ENCODE data around the gene DTHD1.

Gene DTHD1

GRCh38 chr4:36351082-36351666, 69.8 kb downstream of the DTHD1 start:
- peak; percentile 60 for FAIRE-seq

DNA sequence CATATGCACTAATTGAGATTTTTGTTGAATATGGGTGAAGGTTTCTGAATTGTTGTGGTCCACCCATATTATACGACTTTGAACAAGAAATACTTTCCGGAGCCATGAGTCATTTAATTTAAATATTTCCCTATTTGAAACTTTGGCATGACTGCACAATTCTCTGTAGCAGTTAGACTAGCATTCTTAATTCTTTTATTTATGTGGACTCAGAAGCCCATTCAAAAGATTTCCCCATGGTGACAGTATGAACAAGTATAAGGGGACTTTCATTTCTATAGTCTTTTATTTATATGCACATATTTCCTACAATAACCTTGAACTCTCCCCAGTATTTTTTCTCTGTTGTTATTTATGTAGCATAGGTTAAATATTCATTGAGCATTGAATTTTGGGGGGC, 72.6 kb downstream of the DTHD1 start:
- FAIRE-seq, result no peak

DNA sequence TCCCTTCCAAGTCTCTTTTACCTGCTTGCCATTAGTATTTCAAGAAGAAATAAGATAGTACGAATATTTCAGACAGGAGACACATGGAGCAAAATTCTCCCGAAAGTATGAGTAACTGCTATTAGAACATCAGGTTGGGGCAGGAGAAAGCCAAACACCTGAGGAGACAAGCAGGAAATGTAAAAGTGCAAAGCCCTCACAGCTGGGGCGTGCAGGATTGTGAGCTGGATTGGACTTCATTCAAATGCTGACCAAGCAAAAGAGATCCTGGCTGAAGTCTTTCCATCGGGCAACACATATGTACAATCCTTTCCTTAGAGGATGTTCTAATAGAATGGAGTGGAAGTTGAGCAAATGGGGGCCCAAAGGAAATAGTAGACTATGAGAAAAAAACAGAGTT, 76.8 kb downstream of the DTHD1 start:
- FAIRE-seq, result no peak

- FAIRE-seq, result no peak
Observed at GRCh38 chr4:36360755-36361154, 79.3 kb downstream of the DTHD1 start.

- FAIRE-seq, result no peak
Observed at GRCh38 chr4:36363024-36363423, 81.6 kb downstream of the DTHD1 start.

GRCh38 chr4:36374836-36375511, 93.6 kb downstream of the DTHD1 start:
- no peak for FAIRE-seq

DNA sequence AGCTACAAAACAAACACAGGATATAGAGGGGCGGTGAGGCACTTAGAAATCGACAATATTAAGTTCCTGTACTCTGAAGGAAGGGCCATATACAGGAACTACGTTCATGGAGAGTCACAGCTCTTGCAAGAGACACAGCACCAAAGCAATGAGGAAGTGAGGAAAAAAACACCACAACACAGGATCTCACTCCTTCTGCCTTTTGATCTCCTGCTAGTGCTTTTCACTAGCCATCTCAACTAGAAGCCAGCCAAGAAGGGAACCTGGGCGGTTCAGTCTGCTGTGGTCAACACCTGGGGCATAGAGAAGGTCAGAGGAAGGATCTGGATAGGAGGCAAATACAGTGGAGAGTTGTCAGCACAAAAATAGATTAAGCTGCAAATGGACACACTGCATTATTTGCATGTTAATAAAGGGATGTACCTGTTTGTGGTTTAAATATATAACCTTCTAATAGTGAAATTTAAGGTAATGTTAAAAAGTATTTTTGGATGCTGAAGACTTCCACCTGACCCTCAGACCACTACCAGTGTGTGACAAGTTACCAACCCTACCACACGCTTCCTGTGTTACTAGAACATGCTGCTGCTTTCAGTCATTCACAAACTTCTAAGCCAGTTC, 104.6 kb downstream of the DTHD1 start:
- FAIRE-seq, result no peak

DNA sequence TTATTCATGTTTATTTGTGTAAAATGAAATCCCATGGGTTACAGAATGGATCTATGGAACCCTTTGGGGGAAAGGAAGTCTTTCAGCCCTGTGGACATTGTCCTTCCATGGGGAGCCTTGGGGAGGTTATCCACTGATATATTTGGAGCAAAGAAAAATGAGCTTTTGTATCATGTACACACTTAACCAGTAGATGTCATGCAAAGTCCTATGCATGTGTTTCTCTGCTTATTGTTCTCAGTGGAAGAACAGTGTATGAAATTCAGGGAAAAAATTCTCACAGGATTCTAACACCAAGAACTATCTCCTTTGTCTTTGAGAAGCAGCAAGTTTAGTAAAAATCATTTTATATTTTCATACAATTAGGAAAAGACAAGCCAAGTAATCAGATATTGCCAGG, 105.3 kb downstream of the DTHD1 start:
- FAIRE-seq, result no peak

DNA sequence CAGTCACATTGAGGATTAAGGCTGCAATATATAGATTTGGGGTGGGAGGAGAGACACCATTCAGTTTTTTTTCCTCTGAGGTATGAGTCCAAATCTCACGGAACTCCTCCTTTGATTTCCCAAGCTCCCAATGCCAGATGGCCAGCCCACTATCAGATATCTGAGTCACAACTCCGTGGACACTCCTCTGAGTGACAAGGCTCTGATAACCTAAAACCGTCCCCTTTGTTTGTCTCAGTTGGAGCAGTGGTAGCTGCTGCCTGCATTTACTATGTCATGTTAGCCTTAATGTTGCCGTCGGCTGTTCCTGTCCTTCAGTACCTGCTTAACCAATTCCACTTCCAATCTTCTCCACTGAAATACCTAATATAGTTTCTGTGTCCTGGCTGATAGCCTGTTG, 107.3 kb downstream of the DTHD1 start:
- no peak for FAIRE-seq

- no peak for FAIRE-seq
Observed at GRCh38 chr4:36391411-36391810, 110.0 kb downstream of the DTHD1 start.

GRCh38 chr4:36392024-36392423, 110.6 kb downstream of the DTHD1 start:
- FAIRE-seq, result no peak

GRCh38 chr4:36392916-36393315, 111.5 kb downstream of the DTHD1 start:
- FAIRE-seq, result no peak
